T-helper 1 cell (primary cell): ENCODE measurements around the gene SUSD3.

Source experiments
- DNase-seq, 5 donors: peaks; one replicate each; pipeline ENCODE4 v3.0.0-alpha.2; 2012 to 2020

The SUSD3 gene

GRCh38 chr9:93077811-93078210, 19.3 kb downstream of the SUSD3 start:
- no peak for DNase-seq

GRCh38 chr9:93079371-93079770, 20.9 kb downstream of the SUSD3 start:
- DNase-seq, result no peak

- DNase-seq, result no peak
These were observed 21.9 kb downstream of the SUSD3 start for GRCh38 chr9:93080406-93080805.

- no peak for DNase-seq
These were observed 22.6 kb downstream of the SUSD3 start for GRCh38 chr9:93081081-93081529.

GRCh38 chr9:93081931-93082330, 23.4 kb downstream of the SUSD3 start:
- DNase-seq, result no peak

GRCh38 chr9:93082841-93083411, 24.4 kb downstream of the SUSD3 start:
- DNase-seq, result peak in 1 of 5 donors; percentile 33

- DNase-seq, result peak in 1 of 5 donors; percentile 88
These were observed 25.3 kb downstream of the SUSD3 start for GRCh38 chr9:93083592-93084470.

GRCh38 chr9:93084471-93084881, 26.0 kb downstream of the SUSD3 start:
- DNase-seq, result no peak

GRCh38 chr9:93085676-93086075, 27.2 kb downstream of the SUSD3 start:
- DNase-seq, result no peak

- no peak for DNase-seq
These were observed 28.1 kb downstream of the SUSD3 start for GRCh38 chr9:93086447-93087224.

GRCh38 chr9:93087971-93088655, 29.6 kb downstream of the SUSD3 start:
- no peak for DNase-seq

GRCh38 chr9:93088656-93089015, 30.1 kb downstream of the SUSD3 start:
- no peak for DNase-seq

GRCh38 chr9:93089024-93089423, 30.5 kb downstream of the SUSD3 start:
- DNase-seq, result no peak

- no peak for DNase-seq
These were observed 31.0 kb downstream of the SUSD3 start for GRCh38 chr9:93089481-93089991.

- DNase-seq, result no peak
These were observed 31.7 kb downstream of the SUSD3 start for GRCh38 chr9:93090091-93090655.

GRCh38 chr9:93091056-93091452, 32.6 kb downstream of the SUSD3 start:
- DNase-seq, result no peak

- peak in 1 of 5 donors; percentile 87 for DNase-seq
These were observed 33.1 kb downstream of the SUSD3 start for GRCh38 chr9:93091453-93092081.

- no peak for DNase-seq
These were observed 33.9 kb downstream of the SUSD3 start for GRCh38 chr9:93092251-93092991.

- DNase-seq, result peak in 1 of 5 donors; percentile 41
These were observed 34.8 kb downstream of the SUSD3 start for GRCh38 chr9:93093127-93093876.
